Mucosa of descending colon (tissue), 3 donors: ENCODE measurements around the gene CD160. TPM values are rescaled to one million over a fixed set of nuclear protein-coding genes. Genes with fewer than 3 reads are reported as not detected.

ENCODE experiments used
- ATAC-seq: fragments of 200-7000 bp; cut with Tn5 transposase; one replicate; pipeline ENCODE4 v1.9.1; 2020; ENCODE audit warnings: mild to moderate bottlenecking, moderate library complexity
- DNase-seq, 3 donors: peaks; one replicate each; pipeline ENCODE4 v3.0.0-alpha.2; 2020
- H3K36me3 ChIP-seq: fragments of 200-600 bp; one replicate; pipeline ENCODE4 v1.8.0; 2021; ENCODE audit warnings: low read depth, mild to moderate bottlenecking
- H3K4me1 ChIP-seq: fragments of 200-600 bp; one replicate; pipeline ENCODE4 v1.8.0; 2021; ENCODE audit warnings: low read depth, mild to moderate bottlenecking
- H3K4me3 ChIP-seq: fragments of 200-600 bp; one replicate; pipeline ENCODE4 v1.8.0; 2021; ENCODE audit warnings: mild to moderate bottlenecking
- H3K9me3 ChIP-seq: fragments of 200-600 bp; one replicate; pipeline ENCODE4 v1.8.0; 2021; ENCODE audit warnings: mild to moderate bottlenecking
- CTCF ChIP-seq: fragments of 200-600 bp; IDR thresholded peaks from one replicate; pipeline ENCODE4 v1.8.0; 2022; ENCODE audit warnings: antibody characterized with exemption, mild to moderate bottlenecking
- intact Hi-C, 2 donors: fragments of 100-400 bp; cut with DNase I in 1 of 2; cut with micrococcal nuclease in 1 of 2; formaldehyde crosslinking; loops; one replicate each; pipeline versions ENCODE4 v1.11.0 to v1.11.1; 2022; cut with DNase I, micrococcal nuclease
- total RNA-seq, 3 donors: library from RNA; stranded (reverse); fragmentation: NEBNext Ultra II Directional in 2 of 3; extraction: Animal tissue kit (Norgen Biotek cat#: 25700) in 2 of 3; gene quantifications; one replicate each; pipeline versions ENCODE4 v1.2.1 to v1.2.4, GENCODE V29; 2021 to 2023
- donor health status: DM: no; HTN: no; CAD: no; lungs with moderate emphysema.
- donor health status: DM: no; HTN: no; CAD: no.
- donor health status: DM: no; HTN: yes; CAD: no.

Gene CD160
- total RNA-seq, 3 donors from 2014 or later = 1.6 to 2.3 (median 1.6) TPM

DNA sequence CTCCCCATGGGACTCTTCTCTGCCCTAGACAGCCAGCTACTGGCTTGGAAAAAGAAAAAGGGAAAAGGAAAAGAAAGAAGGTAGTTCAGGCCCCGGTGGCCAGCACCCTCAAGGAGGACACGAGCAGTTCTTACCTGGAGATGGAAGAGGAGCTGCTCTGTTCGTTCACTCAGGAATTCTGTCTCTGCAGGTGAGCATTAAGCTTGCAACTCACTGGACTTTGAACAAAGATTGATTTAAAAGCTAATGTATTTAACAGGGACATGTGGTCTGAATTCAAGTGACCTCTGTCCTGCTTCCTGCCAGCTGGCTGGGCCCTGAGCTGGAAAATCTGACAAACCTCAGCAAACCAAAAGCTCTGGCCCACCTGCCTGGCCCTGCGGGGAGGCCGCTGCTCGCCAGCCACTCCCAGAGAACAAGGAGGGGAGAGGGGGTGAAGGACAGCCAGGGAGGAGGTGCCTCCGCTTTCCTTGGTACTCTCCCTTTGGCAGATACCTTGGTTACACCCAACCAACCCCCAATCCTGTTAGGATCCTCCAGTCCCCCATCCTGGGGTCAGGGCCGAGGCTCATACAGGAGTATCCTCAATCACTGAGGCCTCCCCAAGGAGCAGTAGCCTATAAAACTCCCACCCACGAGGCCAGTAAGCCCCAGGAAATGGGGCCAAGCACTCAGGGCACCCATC lies 12.0 kb upstream of the CD160 start, which contains the start of gene PDZK1:
Gene PDZK1, minus strand, starts transcription at position 186 of the 685 bp plus-strand sequence. CDS start 19,347 bp downstream, outside the sequence.
- peak; percentile 66 for ATAC-seq
- Histone ChIP-seq H3K4me1 (no peaks in the 10 kb centered on the region), H3K9me3 (no peaks in the 10 kb centered on the region), H3K4me3 (no peak within 1 kb of the TSS), H3K36me3 (no peaks in the 10 kb centered on the region)
- intact Hi-C loops = no loop called here
- peak in 1 of 3 donors; percentile 10 for DNase-seq
- no peak for TF ChIP-seq CTCF

DNA sequence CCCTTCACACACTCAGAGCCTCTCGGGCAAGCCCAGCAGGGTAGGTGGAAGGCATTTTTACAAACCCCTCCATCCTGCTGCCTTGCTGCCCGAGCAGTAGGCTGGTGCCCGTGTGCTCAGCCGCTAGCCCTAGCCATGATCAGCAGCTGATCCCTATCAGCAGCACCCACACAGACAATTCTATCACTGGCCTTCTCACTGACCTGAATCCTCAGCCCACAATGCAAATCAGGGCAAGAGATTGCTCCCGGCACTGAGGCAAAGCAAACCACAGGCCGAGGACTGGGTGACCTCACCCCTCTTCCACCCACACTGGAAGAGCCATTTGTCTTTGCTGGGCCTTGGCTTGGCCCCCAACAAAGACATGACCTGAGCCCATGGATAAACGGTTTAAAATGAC lies 11.2 kb upstream of the CD160 start:
- intact Hi-C loops = no loop called here
- H3K9me3 ChIP-seq = no peaks in the 10 kb centered on the region
- no peaks in the 10 kb centered on the region for H3K4me1 ChIP-seq
- TF ChIP-seq CTCF = no peak
- H3K36me3 ChIP-seq = no peaks in the 10 kb centered on the region
- ATAC-seq (no peak), DNase-seq (no peak)
- no peak overlapping the region for H3K4me3 ChIP-seq

DNA sequence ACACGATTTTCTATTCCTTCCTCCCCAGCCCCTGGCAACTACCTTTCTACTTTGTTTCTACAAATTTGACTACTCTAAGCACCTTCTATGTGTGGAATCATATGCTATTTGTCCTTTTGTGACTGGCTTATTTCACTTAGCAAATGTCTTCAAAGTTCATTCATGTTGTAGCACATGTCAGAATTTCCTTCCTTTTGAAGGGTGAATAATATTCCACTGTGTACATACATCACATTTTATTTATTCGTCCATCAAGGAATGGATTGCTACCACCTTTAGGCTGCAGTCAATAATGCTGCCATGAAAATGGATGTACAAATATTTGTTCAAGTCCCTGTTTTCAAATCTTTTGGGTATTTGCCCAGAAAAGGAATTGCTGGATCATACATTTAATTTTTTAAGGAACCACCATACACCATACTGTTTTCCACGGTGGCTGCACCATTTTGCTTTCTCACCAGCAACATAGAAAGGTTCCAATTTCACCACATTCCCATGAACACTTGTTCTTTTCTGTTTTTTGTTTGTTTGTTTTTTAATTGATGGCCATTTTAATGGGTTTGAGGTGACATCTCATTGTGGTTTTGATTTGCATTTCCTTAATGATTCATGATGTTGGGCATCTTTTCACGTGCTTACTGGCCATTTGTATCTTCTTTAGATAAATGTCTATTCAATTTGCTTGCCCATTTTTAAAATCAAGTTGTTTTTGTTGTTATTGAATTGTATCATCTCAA lies 8.8 kb upstream of the CD160 start:
- ATAC-seq (no peak), DNase-seq (no peak)
- Histone ChIP-seq H3K4me3 (no peak overlapping the region), H3K36me3 (no peaks in the 10 kb centered on the region), H3K4me1 (no peaks in the 10 kb centered on the region), H3K9me3 (no peaks in the 10 kb centered on the region)
- intact Hi-C loops = no loop called here
- TF ChIP-seq CTCF = no peak

GRCh38 chr1:145711213-145711651 lies 8.1 kb upstream of the CD160 start:
- DNase-seq = no peak
- intact Hi-C loops = no loop called here
- ATAC-seq = peak; percentile 14
- TF ChIP-seq CTCF = no peak
- H3K4me3 ChIP-seq = no peak overlapping the region
- H3K4me1 ChIP-seq = no peaks in the 10 kb centered on the region
- H3K9me3 ChIP-seq = no peaks in the 10 kb centered on the region
- H3K36me3 ChIP-seq = no peaks in the 10 kb centered on the region

GRCh38 chr1:145714524-145715111 lies 4.7 kb upstream of the CD160 start:
- DNase-seq = no peak
- intact Hi-C loops = no loop called here
- H3K4me1 ChIP-seq = no peaks in the 10 kb centered on the region
- H3K4me3 ChIP-seq = no peak overlapping the region
- no peaks in the 10 kb centered on the region for H3K36me3 ChIP-seq
- TF ChIP-seq CTCF = no peak
- peak; percentile 48 for ATAC-seq
- H3K9me3 ChIP-seq = no peaks in the 10 kb centered on the region
